Right lobe of liver (tissue), 4 donors: ENCODE data around the gene SGSM2.

Source experiments
- POLR2A ChIP-seq: fragments of 450-650 bp; IDR thresholded peaks from one replicate; pipeline ENCODE4 v1.6.1; 2017; ENCODE audit warnings: antibody characterized with exemption, mild to moderate bottlenecking
- TF ChIP-seq, protein P1 (sequence below), 4 donors: fragments of 200-600 bp in 3 of 4; fragments of 450-650 bp in 1 of 4; IDR thresholded peaks; one replicate each; pipeline versions ENCODE4 v1.5.1 to v1.8.0; 2016 to 2022; ENCODE audit warnings: antibody characterized with exemption in 4 of 4, mild to moderate bottlenecking in 2 of 4
- donor health status: DM: no; HTN: no; CAD: no.
- donor health status: DM: no; HTN: no; CAD: no.
- donor health status: DM: no; HTN: yes; CAD: no.

DNA sequence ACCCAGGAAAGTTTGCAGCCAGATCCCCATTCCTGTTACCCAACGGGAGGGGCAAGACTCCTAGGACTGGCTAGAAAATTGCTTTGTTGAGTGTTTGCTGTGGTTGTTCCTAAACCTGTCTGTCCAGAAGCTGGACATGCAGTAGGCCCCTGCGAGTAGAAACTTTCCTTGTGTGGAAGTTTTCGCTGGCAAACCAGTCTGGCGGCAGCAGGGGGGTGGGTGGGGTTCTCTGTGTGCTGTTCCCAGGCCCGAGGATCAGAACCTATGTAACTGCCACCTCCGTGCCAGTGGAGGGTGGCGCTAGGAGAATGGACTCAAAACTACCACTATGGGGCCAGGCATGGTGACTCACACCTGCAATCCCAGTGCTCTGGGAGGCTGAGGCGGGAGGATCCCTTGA, 9.2 kb downstream of the SGSM2 start:
- TF ChIP-seq, protein P1, sequence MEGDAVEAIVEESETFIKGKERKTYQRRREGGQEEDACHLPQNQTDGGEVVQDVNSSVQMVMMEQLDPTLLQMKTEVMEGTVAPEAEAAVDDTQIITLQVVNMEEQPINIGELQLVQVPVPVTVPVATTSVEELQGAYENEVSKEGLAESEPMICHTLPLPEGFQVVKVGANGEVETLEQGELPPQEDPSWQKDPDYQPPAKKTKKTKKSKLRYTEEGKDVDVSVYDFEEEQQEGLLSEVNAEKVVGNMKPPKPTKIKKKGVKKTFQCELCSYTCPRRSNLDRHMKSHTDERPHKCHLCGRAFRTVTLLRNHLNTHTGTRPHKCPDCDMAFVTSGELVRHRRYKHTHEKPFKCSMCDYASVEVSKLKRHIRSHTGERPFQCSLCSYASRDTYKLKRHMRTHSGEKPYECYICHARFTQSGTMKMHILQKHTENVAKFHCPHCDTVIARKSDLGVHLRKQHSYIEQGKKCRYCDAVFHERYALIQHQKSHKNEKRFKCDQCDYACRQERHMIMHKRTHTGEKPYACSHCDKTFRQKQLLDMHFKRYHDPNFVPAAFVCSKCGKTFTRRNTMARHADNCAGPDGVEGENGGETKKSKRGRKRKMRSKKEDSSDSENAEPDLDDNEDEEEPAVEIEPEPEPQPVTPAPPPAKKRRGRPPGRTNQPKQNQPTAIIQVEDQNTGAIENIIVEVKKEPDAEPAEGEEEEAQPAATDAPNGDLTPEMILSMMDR (IDR thresholded peaks at IDR 0.05): no peak
- no peak for TF ChIP-seq POLR2A
